ELF-1 (cell line): ENCODE measurements around the gene GPS2.
"Not testable (repeated sequence)": the region's sequence is repeated elsewhere in the genome, so short reads cannot be mapped to it uniquely, and the experiment has no call there.

Experiments used
- DNase-seq: peaks from one replicate; pipeline ENCODE4 v3.0.0-alpha.2; 2016; ENCODE audit warnings: low read depth, low spot score

GPS2 gene

GRCh38 chr17:7314719-7315569 lies at the start of gene GPS2:
Gene GPS2 (minus strand): TSS chr17:7315360. CDS start chr17:7315052, 308 bp downstream.
- DNase-seq: peak; percentile 93

GRCh38 chr17:7363311-7363710 lies 48.2 kb upstream of the GPS2 start:
- DNase-seq: peak; percentile 14

- DNase-seq: no peak
These were observed 46.7 kb upstream of the GPS2 start for GRCh38 chr17:7361906-7362305.

GRCh38 chr17:7357381-7357780 lies 42.2 kb upstream of the GPS2 start:
- no peak for DNase-seq

GRCh38 chr17:7356756-7357155 lies 41.6 kb upstream of the GPS2 start:
- DNase-seq: no peak

- DNase-seq: peak; percentile 93
These were observed 41.0 kb upstream of the GPS2 start for GRCh38 chr17:7356072-7356549.

GRCh38 chr17:7355573-7355972 lies 40.4 kb upstream of the GPS2 start:
- no peak for DNase-seq

- no peak for DNase-seq
These were observed 39.9 kb upstream of the GPS2 start, which contains the start of gene TMEM95 for GRCh38 chr17:7355053-7355452. Gene TMEM95 (plus strand): TSS chr17:7355156. CDS start chr17:7355205, 49 bp downstream.

GRCh38 chr17:7354262-7354843 lies 39.2 kb upstream of the GPS2 start:
- DNase-seq: peak; percentile 36

- DNase-seq: no peak
These were observed 37.9 kb upstream of the GPS2 start for GRCh38 chr17:7352910-7353635.

- DNase-seq: no peak
These were observed 37.3 kb upstream of the GPS2 start for GRCh38 chr17:7352503-7352889.

- peak; percentile 94 for DNase-seq
These were observed 36.7 kb upstream of the GPS2 start, which contains the start of gene KCTD11 for GRCh38 chr17:7351665-7352502. Gene KCTD11 (plus strand): TSS chr17:7352162.

GRCh38 chr17:7348478-7349242 lies 33.5 kb upstream of the GPS2 start:
- DNase-seq: no peak

- no peak for DNase-seq
These were observed 32.7 kb upstream of the GPS2 start for GRCh38 chr17:7347630-7348477.

GRCh38 chr17:7346761-7347614 lies 31.8 kb upstream of the GPS2 start:
- no peak for DNase-seq

GRCh38 chr17:7343250-7343649 lies 28.1 kb upstream of the GPS2 start:
- DNase-seq: no peak

- DNase-seq: no peak
These were observed 26.7 kb upstream of the GPS2 start for GRCh38 chr17:7341842-7342241.

- DNase-seq: no peak
These were observed 25.0 kb upstream of the GPS2 start for GRCh38 chr17:7340179-7340578.

- DNase-seq: not testable (repeated sequence)
These were observed 22.4 kb upstream of the GPS2 start for GRCh38 chr17:7337600-7337999.
